Fibroblast of lung (primary cell): ENCODE data around the gene EBF3. TPM values are rescaled to one million over a fixed set of nuclear protein-coding genes. Genes with fewer than 3 reads are reported as not detected.

Experiments
- DNase-seq, 2 donors: peaks; one replicate each; pipeline versions ENCODE4 v3.0.0 to v3.0.0-alpha.2; 2010; ENCODE audit warnings: low read depth in 2 of 2
- H2AFZ ChIP-seq: 2 replicates; pipeline ENCODE4 v1.5.1; 2012; ENCODE audit warnings: low read length, control low read depth, inconsistent platforms
- H3K27ac ChIP-seq: 2 replicates; pipeline ENCODE4 v1.5.1; 2011; ENCODE audit warnings: low read length, control low read depth; ENCODE audit not compliant: insufficient read depth
- H3K27me3 ChIP-seq: 2 replicates; pipeline ENCODE4 v1.5.1; 2011; ENCODE audit warnings: mild to moderate bottlenecking, low read length; ENCODE audit not compliant: control insufficient read depth, insufficient read depth
- H3K36me3 ChIP-seq: 2 replicates; pipeline ENCODE4 v1.5.1; 2011; ENCODE audit warnings: low read length; ENCODE audit not compliant: control insufficient read depth, insufficient read depth
- H3K4me1 ChIP-seq: 2 replicates; pipeline ENCODE4 v1.5.1; 2011; ENCODE audit warnings: low read length; ENCODE audit not compliant: control insufficient read depth, insufficient read depth; ENCODE audit errors: extremely low read depth
- H3K4me2 ChIP-seq: 2 replicates; pipeline ENCODE4 v1.5.1; 2011; ENCODE audit warnings: low read length, control low read depth; ENCODE audit not compliant: insufficient read depth; ENCODE audit errors: extremely low read depth
- H3K4me3 ChIP-seq, 4 experiments: fragments of 200-600 bp in 1 of 4; sonication (generic) in 1 of 4; replicated peaks in 1 of 4; 2 replicates each; pipeline ENCODE4 v1.5.1; 2011 to 2016; ENCODE audit warnings: low read length in 4 of 4, low read depth in 3 of 4, mild to moderate bottlenecking in 3 of 4, control low read depth in 2 of 4, inconsistent platforms in 1 of 4, mixed read lengths in 1 of 4; ENCODE audit not compliant: insufficient read depth in 1 of 4; ENCODE audit errors: control extremely low read depth in 1 of 4
- H3K79me2 ChIP-seq: 2 replicates; pipeline ENCODE4 v1.5.1; 2012; ENCODE audit warnings: mild to moderate bottlenecking, low read length, inconsistent platforms; ENCODE audit not compliant: control insufficient read depth, insufficient read depth
- H3K9ac ChIP-seq: 2 replicates; pipeline ENCODE4 v1.5.1; 2011; ENCODE audit warnings: mild to moderate bottlenecking, low read length, control low read depth; ENCODE audit not compliant: insufficient read depth
- H3K9me3 ChIP-seq: 2 replicates; pipeline ENCODE4 v1.5.1; 2012; ENCODE audit warnings: low read depth, low read length; ENCODE audit not compliant: control insufficient read depth, insufficient read depth
- H4K20me1 ChIP-seq: 2 replicates; pipeline ENCODE4 v1.5.1; 2011; ENCODE audit warnings: low read length; ENCODE audit not compliant: control insufficient read depth, insufficient read depth; ENCODE audit errors: extremely low read depth
- CTCF ChIP-seq, 2 donors: IDR thresholded peaks in 1 of 2; conservative IDR thresholded peaks in 1 of 2; 1 replicate in 1 of 2; 2 replicates in 1 of 2; pipeline ENCODE4 v1.5.1; 2011 to 2012; ENCODE audit warnings: low read length in 2 of 2, control low read depth in 1 of 2, inconsistent platforms in 1 of 2, low read depth in 1 of 2, mild to moderate bottlenecking in 1 of 2
- EZH2 ChIP-seq: IDR thresholded peaks from 2 replicates; pipeline ENCODE4 v1.5.1; 2012; ENCODE audit warnings: low read length, control low read depth, mild to moderate bottlenecking; ENCODE audit errors: missing control alignments
- polyA plus RNA-seq, 2 donors: library from polyadenylated mRNA; depleted of rRNA in 1 of 2; stranded (reverse) in 1 of 2; unstranded in 1 of 2; fragments of >200 nt; gene quantifications; 2 replicates each; pipeline ENCODE4 v1.2.1, GENCODE V29; 2011 to 2012; ENCODE audit warnings: missing spikeins in 1 of 2
- total RNA-seq: library from RNA; depleted of rRNA; stranded (reverse); fragments of >200 nt; gene quantifications from 2 replicates; pipeline ENCODE4 v1.2.1, GENCODE V29; 2014

EBF3 gene
- total and polyA plus RNA-seq, 2 donors (not counting 1 experiment from before 2014, with no cell fraction given): 0.12 to 0.17 TPM

GRCh38 chr10:129868449-129869035 lies 95.5 kb downstream of the EBF3 start:
- no peak overlapping the region for H2AFZ ChIP-seq
- H3K4me2 ChIP-seq: no peak overlapping the region
- no peaks in the 10 kb centered on the region for H3K4me1 ChIP-seq
- no peak overlapping the region for H3K27ac ChIP-seq
- H3K27me3 ChIP-seq: no peaks in the 10 kb centered on the region
- no peak overlapping the region for H3K9ac ChIP-seq
- H3K9me3 ChIP-seq: no peaks in the 10 kb centered on the region
- H3K36me3 ChIP-seq: no peaks in the 10 kb centered on the region
- no peaks in the 10 kb centered on the region for H3K79me2 ChIP-seq
- no peak for DNase-seq
- H3K4me3 ChIP-seq: no peak overlapping the region
- TF ChIP-seq EZH2: no peak
- no peak for TF ChIP-seq CTCF (conservative IDR thresholded peaks at IDR 0.05 in 1 of 2, IDR thresholded peaks at IDR 0.05 in 1 of 2; ENCODE audit: low read depth in 1 of 2, low read length in 2 of 2)
- no peaks in the 10 kb centered on the region for H4K20me1 ChIP-seq

- Histone ChIP-seq H3K27me3 (no peaks in the 10 kb centered on the region), H3K9me3 (no peaks in the 10 kb centered on the region), H3K9ac (no peak overlapping the region), H3K27ac (no peak overlapping the region), H3K36me3 (no peaks in the 10 kb centered on the region), H3K4me2 (no peak overlapping the region), H3K4me3 (no peak overlapping the region), H3K79me2 (no peaks in the 10 kb centered on the region), H3K4me1 (no peaks in the 10 kb centered on the region), H4K20me1 (no peaks in the 10 kb centered on the region), H2AFZ (no peak overlapping the region)
- no peak for TF ChIP-seq EZH2
- DNase-seq: no peak
Observed at GRCh38 chr10:129867631-129868179, 96.4 kb downstream of the EBF3 start.

- H3K27ac ChIP-seq: no peak overlapping the region
- no peak overlapping the region for H2AFZ ChIP-seq
- no peak overlapping the region for H3K4me3 ChIP-seq
- H4K20me1 ChIP-seq: no peaks in the 10 kb centered on the region
- H3K4me2 ChIP-seq: no peak overlapping the region
- DNase-seq: no peak
- TF ChIP-seq CTCF (conservative IDR thresholded peaks at IDR 0.05 in 1 of 2, IDR thresholded peaks at IDR 0.05 in 1 of 2; ENCODE audit: low read depth in 1 of 2, low read length in 2 of 2) (no peak), EZH2 (no peak)
- H3K79me2 ChIP-seq: no peaks in the 10 kb centered on the region
- H3K9ac ChIP-seq: no peak overlapping the region
- H3K36me3 ChIP-seq: no peaks in the 10 kb centered on the region
- H3K9me3 ChIP-seq: no peaks in the 10 kb centered on the region
- H3K4me1 ChIP-seq: no peaks in the 10 kb centered on the region
- no peaks in the 10 kb centered on the region for H3K27me3 ChIP-seq
Observed at GRCh38 chr10:129866894-129867293, 97.2 kb downstream of the EBF3 start.
